GM23248 (cell line): ENCODE measurements around the gene MINK1. TPM values are rescaled to one million over a fixed set of nuclear protein-coding genes. Genes with fewer than 3 reads are reported as not detected.
A peak's percentile ranks its signal among the peaks of the same experiment; 100 is the strongest.

Source experiments
- DNase-seq: peaks from one replicate; pipeline ENCODE4 v3.0.0-alpha.2; 2015
- H2AFZ ChIP-seq: fragments of 200-600 bp; sonication (generic); 2 replicates; pipeline ENCODE4 v1.6.1; 2016; ENCODE audit warnings: antibody characterized with exemption
- H3F3A ChIP-seq: fragments of 200-600 bp; sonication (generic); 2 replicates; pipeline ENCODE4 v1.6.1; 2016; ENCODE audit warnings: mild to moderate bottlenecking, antibody characterized with exemption, mixed run types; ENCODE audit not compliant: insufficient read depth
- H3K27ac ChIP-seq: fragments of 200-600 bp; sonication (generic); 2 replicates; pipeline ENCODE4 v1.5.1; 2016; ENCODE audit warnings: mild to moderate bottlenecking
- H3K27me3 ChIP-seq: fragments of 200-600 bp; sonication (generic); replicated peaks from 2 replicates; pipeline ENCODE4 v1.6.1; 2016; ENCODE audit warnings: mild to moderate bottlenecking; ENCODE audit not compliant: insufficient read depth
- H3K36me3 ChIP-seq: fragments of 200-600 bp; sonication (generic); 2 replicates; pipeline ENCODE4 v1.6.1; 2016; ENCODE audit warnings: low read depth, mild to moderate bottlenecking
- H3K4me1 ChIP-seq: fragments of 200-600 bp; sonication (generic); 2 replicates; pipeline ENCODE4 v1.6.1; 2016; ENCODE audit warnings: mild to moderate bottlenecking; ENCODE audit not compliant: insufficient read depth
- H3K4me2 ChIP-seq: fragments of 200-600 bp; sonication (generic); one replicate; pipeline ENCODE4 v1.6.1; 2016; ENCODE audit warnings: mild to moderate bottlenecking; ENCODE audit not compliant: unreplicated experiment
- H3K4me3 ChIP-seq: fragments of 200-600 bp; sonication (generic); 2 replicates; pipeline ENCODE4 v1.5.1; 2016; ENCODE audit warnings: mild to moderate bottlenecking
- H3K79me2 ChIP-seq: fragments of 200-600 bp; sonication (generic); 2 replicates; pipeline ENCODE4 v1.6.1; 2016; ENCODE audit warnings: mild to moderate bottlenecking; ENCODE audit not compliant: insufficient read depth
- H3K9ac ChIP-seq: fragments of 200-600 bp; sonication (generic); 2 replicates; pipeline ENCODE4 v1.6.1; 2016; ENCODE audit warnings: mild to moderate bottlenecking
- H3K9me2 ChIP-seq: fragments of 200-600 bp; sonication (generic); 2 replicates; pipeline ENCODE4 v1.6.1; 2016; ENCODE audit warnings: mixed run types, mild to moderate bottlenecking, moderate library complexity; ENCODE audit not compliant: insufficient read depth
- H3K9me3 ChIP-seq: fragments of 200-600 bp; sonication (generic); one replicate; pipeline ENCODE4 v1.6.1; 2017; ENCODE audit warnings: low read depth
- H4K20me1 ChIP-seq: fragments of 200-600 bp; sonication (generic); 2 replicates; pipeline ENCODE4 v1.6.0; 2016; ENCODE audit not compliant: insufficient read depth
- EZH2 ChIP-seq: fragments of 200-600 bp; sonication (generic); IDR thresholded peaks from 2 replicates; pipeline ENCODE4 v1.6.1; 2018; ENCODE audit warnings: antibody characterized with exemption, mild to moderate bottlenecking; ENCODE audit not compliant: insufficient read depth, poor library complexity, severe bottlenecking
- EZH2phosphoT487 ChIP-seq: fragments of 200-600 bp; sonication (generic); IDR thresholded peaks from 2 replicates; pipeline ENCODE4 v1.6.1; 2018; ENCODE audit warnings: antibody characterized with exemption, moderate library complexity, mild to moderate bottlenecking, low read depth; ENCODE audit not compliant: insufficient read depth
- WGBS, 2 experiments: methylation state at CpG; one replicate each; pipeline ENCODE4 v1.1.6; 2015 to 2017; ENCODE audit warnings: low lambda C conversion rate in 2 of 2, low coverage in 1 of 2; ENCODE audit errors: missing lambda C conversion rate in 2 of 2; 5-methylcytosine and 5-hydroxymethylcytosine counted together
- in situ Hi-C: fragments of 300-500 bp; cut with MboI; formaldehyde crosslinking; loops from 2 replicates; pipeline ENCODE4 v1.15.0; 2020
- polyA plus RNA-seq: library from polyadenylated mRNA; unstranded; fragments of >200 nt; fragmentation: Nextera tagmentation; extraction: Ambion mirVana; gene quantifications from 2 replicates; pipeline ENCODE4 v1.2.1, GENCODE V29; 2016
- total RNA-seq: library from RNA; depleted of rRNA; stranded (reverse); fragments of >200 nt; shearing (Covaris generic); gene quantifications from 2 replicates; pipeline ENCODE4 v1.2.3, GENCODE V29; 2014

The MINK1 gene
- total and polyA plus RNA-seq, 2 experiments from 2014 or later: 21.0 to 34.5 TPM

DNA sequence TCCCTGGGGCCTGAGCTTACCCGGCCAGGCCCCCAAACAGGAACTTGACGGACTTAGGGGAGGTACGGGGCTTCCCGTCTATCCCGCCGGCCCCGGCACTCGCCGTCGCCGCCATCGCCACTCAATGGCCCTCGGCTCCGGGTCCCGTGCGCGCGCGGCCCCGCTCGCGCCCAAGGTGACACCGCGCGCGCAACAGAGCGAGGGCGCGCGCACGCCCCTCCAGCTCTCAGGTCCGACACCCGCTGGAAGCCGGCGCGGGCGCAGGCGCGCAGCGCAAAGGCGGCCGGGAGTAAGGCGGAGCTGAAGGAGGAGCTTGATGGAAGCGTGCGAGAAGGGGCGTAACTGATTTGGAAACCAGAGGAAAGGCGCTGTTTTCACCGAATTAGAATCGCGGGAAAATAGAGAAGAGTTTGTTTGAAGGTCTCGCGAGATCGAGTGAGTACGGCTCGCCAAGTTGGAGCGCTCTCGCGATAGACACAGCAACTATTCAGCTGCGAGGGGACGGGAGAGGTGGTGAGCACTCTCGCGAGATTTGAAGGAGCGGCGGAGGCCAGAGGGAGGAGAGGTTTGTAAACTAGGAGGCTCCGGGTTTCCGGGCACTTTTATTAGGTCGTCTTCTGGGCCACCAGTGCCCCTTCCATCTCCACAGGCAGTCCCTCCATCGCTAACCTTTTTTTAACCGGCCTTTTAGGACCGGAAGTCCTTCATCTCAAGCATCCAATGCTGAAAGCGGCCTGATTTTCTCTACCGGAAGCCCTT, 106.8 kb downstream of the MINK1 start, which contains the start of the genes RNF167 and SLC25A11:
TSS of gene RNF167 (plus strand) at position 473 of the 759 bp plus-strand sequence. CDS start 642 bp downstream, outside the sequence.
TSS of gene SLC25A11 (minus strand) at position 251 of the 759 bp plus-strand sequence. CDS start at position 115, 136 bp downstream.
- TF ChIP-seq EZH2 (no peak), EZH2phosphoT487 (no peak)
- Histone ChIP-seq H3K9me3 (no peaks in the 10 kb centered on the region), H3K4me2 (peak within 1 kb of the TSS; percentile 93), H3K4me3 (peak within 1 kb of the TSS; percentile 94), H4K20me1 (0 out of 2 replicates have a peak, but pooled peaks cover 6% of the 10 kb centered on the region), H3K9ac (peak within 1 kb of the TSS; percentile 94), H3K9me2 (no peaks in the 10 kb centered on the region), H3K27me3 (no peaks in the 10 kb centered on the region), H2AFZ (peak within 1 kb of the TSS; percentile 81), H3K36me3 (no peaks in the 10 kb centered on the region), H3K79me2 (peaks cover 62% of the 10 kb centered on the region), H3K27ac (peak within 1 kb of the TSS; percentile 80), H3K4me1 (peaks cover 22% of the 10 kb centered on the region), H3F3A (peaks cover 41% of the 10 kb centered on the region)
- 1 to 2% methylated on average over 59 to 72 of the region's 72 CpGs for WGBS, 2 experiments
- peak; percentile 100 for DNase-seq
- in situ Hi-C loops: no loop called here

DNA sequence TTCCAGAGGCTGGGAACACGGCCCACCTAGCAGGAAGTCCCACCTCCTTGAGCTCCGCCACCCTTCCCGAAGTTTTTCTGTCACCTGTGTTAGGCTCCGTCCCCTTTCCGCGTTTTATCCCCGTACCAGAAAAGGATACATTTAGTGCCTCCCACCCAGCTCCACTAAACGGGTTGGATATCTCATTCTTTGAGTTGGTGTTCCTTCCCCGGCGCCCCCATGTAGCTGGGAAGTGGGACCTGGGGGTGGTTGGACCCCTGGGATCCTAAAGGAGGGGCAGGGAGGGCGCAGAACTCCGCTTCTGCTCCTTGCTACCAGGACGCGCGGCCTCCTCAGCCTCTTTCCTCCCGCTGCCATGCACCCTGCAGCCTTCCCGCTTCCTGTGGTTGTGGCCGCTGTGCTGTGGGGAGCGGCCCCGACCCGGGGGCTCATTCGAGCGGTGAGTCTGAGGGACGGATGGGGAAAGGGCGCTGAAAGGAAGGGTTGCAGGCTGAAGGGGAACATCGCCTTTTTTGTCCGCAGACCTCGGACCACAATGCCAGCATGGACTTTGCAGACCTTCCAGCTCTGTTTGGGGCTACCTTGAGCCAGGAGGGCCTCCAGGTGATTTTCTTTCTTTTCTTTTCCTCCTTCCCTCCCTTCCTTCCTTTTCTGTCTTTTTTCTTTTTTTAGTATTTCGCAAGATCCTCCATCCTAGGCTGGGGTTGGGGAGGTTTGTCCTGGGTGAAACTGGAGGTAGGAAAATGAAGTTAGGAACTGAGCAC, 107.6 kb downstream of the MINK1 start:
- in situ Hi-C loops: no loop called here
- Histone ChIP-seq H3K27me3 (no peaks in the 10 kb centered on the region), H2AFZ (peak overlapping the region; percentile 81), H3K9me2 (no peaks in the 10 kb centered on the region), H4K20me1 (peaks cover 6% of the 10 kb centered on the region; the same call in 1 of the 2 replicates), H3K36me3 (peaks cover 3% of the 10 kb centered on the region; the same call in 1 of the 2 replicates), H3K79me2 (peaks cover 70% of the 10 kb centered on the region), H3K4me2 (peak overlapping the region; percentile 93), H3F3A (peaks cover 47% of the 10 kb centered on the region), H3K4me3 (peak overlapping the region; percentile 94), H3K27ac (peak overlapping the region; percentile 80), H3K9me3 (no peaks in the 10 kb centered on the region), H3K4me1 (peaks cover 28% of the 10 kb centered on the region), H3K9ac (peak overlapping the region; percentile 94)
- TF ChIP-seq EZH2phosphoT487: no peak
- TF ChIP-seq EZH2: no peak
- WGBS, 2 experiments: 1 to 2% methylated on average over 27 to 29 of the region's 29 CpGs
- peak; percentile 91 for DNase-seq

- Histone ChIP-seq H3K4me1 (peaks cover 29% of the 10 kb centered on the region), H3K4me3 (peak overlapping the region; percentile 94), H3K27me3 (no peaks in the 10 kb centered on the region), H3K79me2 (peaks cover 75% of the 10 kb centered on the region), H3K9me3 (no peaks in the 10 kb centered on the region), H3K9me2 (no peaks in the 10 kb centered on the region), H3K36me3 (peaks cover 5% of the 10 kb centered on the region), H4K20me1 (peaks cover 6% of the 10 kb centered on the region; the same call in 1 of the 2 replicates), H3K27ac (peak overlapping the region; percentile 80), H3K9ac (peak overlapping the region; percentile 94), H3F3A (peaks cover 51% of the 10 kb centered on the region), H3K4me2 (peak overlapping the region; percentile 93), H2AFZ (peak overlapping the region; percentile 81; the same call in 1 of the 2 replicates)
- 34 to 48% methylated on average over 4 of the region's 4 CpGs for WGBS, 2 experiments
- no peak for DNase-seq
- TF ChIP-seq EZH2 (no peak), EZH2phosphoT487 (no peak)
- in situ Hi-C loops: no loop called here
Measured at GRCh38 chr17:4941319-4941610, 108.1 kb downstream of the MINK1 start.

GRCh38 chr17:4942760-4943508, 109.8 kb downstream of the MINK1 start:
- H3K9me2 ChIP-seq: no peaks in the 10 kb centered on the region
- H3K79me2 ChIP-seq: peaks cover 90% of the 10 kb centered on the region
- no peak overlapping the region for H3K4me3 ChIP-seq
- TF ChIP-seq EZH2phosphoT487 (no peak), EZH2 (no peak)
- H3K9me3 ChIP-seq: no peaks in the 10 kb centered on the region
- in situ Hi-C loops: no loop called here
- H3K27ac ChIP-seq: peak overlapping the region; percentile 91
- peak; percentile 25 for DNase-seq
- no peak overlapping the region for H3K4me2 ChIP-seq
- H3K27me3 ChIP-seq: no peaks in the 10 kb centered on the region
- H3K4me1 ChIP-seq: peaks cover 29% of the 10 kb centered on the region
- peak overlapping the region; percentile 94; the same call in 1 of the 2 replicates for H3K9ac ChIP-seq
- no peak overlapping the region for H2AFZ ChIP-seq
- 74 to 76% methylated on average over 13 of the region's 13 CpGs for WGBS, 2 experiments
- H3K36me3 ChIP-seq: peaks cover 11% of the 10 kb centered on the region
- H4K20me1 ChIP-seq: peaks cover 6% of the 10 kb centered on the region; the same call in 1 of the 2 replicates
- H3F3A ChIP-seq: peaks cover 60% of the 10 kb centered on the region
